SU-DHL-6 (cell line): ENCODE data around the gene APOBEC3G.
A peak's percentile ranks its signal among the peaks of the same experiment; 100 is the strongest.
"Not testable (repeated sequence)": the region's sequence is repeated elsewhere in the genome, so short reads cannot be mapped to it uniquely, and the experiment has no call there.

Experiments
- H2AFZ ChIP-seq: fragments of 200-600 bp; sonication (generic); 2 replicates; pipeline ENCODE4 v1.6.1; 2014; ENCODE audit warnings: low read depth, mild to moderate bottlenecking, moderate library complexity, mixed read lengths, antibody characterized with exemption, low read length; ENCODE audit not compliant: severe bottlenecking
- H3F3A ChIP-seq: fragments of 200-600 bp; shearing (Covaris generic); 2 replicates; pipeline ENCODE4 v1.6.0; 2016; ENCODE audit warnings: antibody characterized with exemption, mild to moderate bottlenecking; ENCODE audit not compliant: insufficient read depth
- H3K27ac ChIP-seq: fragments of 200-600 bp; sonication (generic); 2 replicates; pipeline ENCODE4 v1.5.1; 2016; ENCODE audit warnings: low read depth, mild to moderate bottlenecking, low read length, moderate library complexity, mixed read lengths
- H3K27me3 ChIP-seq: fragments of 200-600 bp; sonication (generic), shearing (Covaris generic); 2 replicates; pipeline ENCODE4 v1.6.0; 2014; ENCODE audit warnings: mild to moderate bottlenecking, low read length
- H3K36me3 ChIP-seq: fragments of 200-600 bp; sonication (generic); 2 replicates; pipeline ENCODE4 v1.6.1; 2014; ENCODE audit warnings: mild to moderate bottlenecking, low read length, mixed read lengths
- H3K4me2 ChIP-seq: fragments of 300-600, 200-600 bp; shearing (Covaris generic), sonication (generic); 2 replicates; pipeline ENCODE4 v1.6.0; 2014; ENCODE audit warnings: low read length, low read depth, mild to moderate bottlenecking; ENCODE audit not compliant: poor library complexity, severe bottlenecking
- H3K4me3 ChIP-seq: fragments of 200-600 bp; sonication (generic); 2 replicates; pipeline ENCODE4 v1.5.1; 2014; ENCODE audit warnings: antibody characterized with exemption, low read length, mild to moderate bottlenecking, mixed read lengths; ENCODE audit not compliant: insufficient read depth, poor library complexity, severe bottlenecking
- H3K79me2 ChIP-seq: fragments of 200-600 bp; sonication (generic); 2 replicates; pipeline ENCODE4 v1.6.1; 2014; ENCODE audit warnings: mild to moderate bottlenecking, low read length, moderate library complexity; ENCODE audit not compliant: insufficient read depth
- H3K9ac ChIP-seq: fragments of 200-600 bp; sonication (generic); 2 replicates; pipeline ENCODE4 v1.7.0; 2014; ENCODE audit warnings: mild to moderate bottlenecking, low read length
- H3K9me2 ChIP-seq: fragments of 200-600 bp; sonication (generic); replicated peaks from 2 replicates; pipeline ENCODE4 v1.6.1; 2014; ENCODE audit warnings: low read length; ENCODE audit not compliant: insufficient read depth
- H3K9me3 ChIP-seq: fragments of 200-600 bp; sonication (generic); 2 replicates; pipeline ENCODE4 v1.6.1; 2014; ENCODE audit warnings: low read length, mixed read lengths; ENCODE audit not compliant: insufficient read depth
- H4K20me1 ChIP-seq: fragments of 200-600 bp; sonication (generic); 2 replicates; pipeline ENCODE4 v1.6.1; 2014; ENCODE audit warnings: low read depth, mild to moderate bottlenecking, antibody characterized with exemption, low read length, moderate library complexity, mixed read lengths
- EZH2phosphoT487 ChIP-seq: fragments of 200-600 bp; sonication (generic), shearing (Covaris generic); conservative IDR thresholded peaks from 2 replicates; pipeline ENCODE4 v1.6.1; 2018; ENCODE audit warnings: mild to moderate bottlenecking, antibody characterized with exemption, low read length, moderate library complexity, mixed read lengths
- TF ChIP-seq, protein P1 (sequence below): fragments of 200-600 bp; sonication (generic); IDR thresholded peaks from one replicate; pipeline ENCODE4 v1.5.1; 2017; ENCODE audit warnings: antibody characterized with exemption, mild to moderate bottlenecking, low read length, moderate library complexity; ENCODE audit not compliant: insufficient read depth, poor library complexity, severe bottlenecking

APOBEC3G gene

GRCh38 chr22:39030705-39031104 lies 46.4 kb upstream of the APOBEC3G start:
- no peaks in the 10 kb centered on the region for H3K27me3 ChIP-seq
- no peak overlapping the region for H2AFZ ChIP-seq

GRCh38 chr22:39031434-39032295 lies 45.4 kb upstream of the APOBEC3G start:
- not testable (repeated sequence) for H3F3A ChIP-seq, H3K79me2 ChIP-seq, H3K9me3 ChIP-seq, H2AFZ ChIP-seq, H3K9ac ChIP-seq, H3K9me2 ChIP-seq, H3K4me3 ChIP-seq, H3K36me3 ChIP-seq, H3K4me2 ChIP-seq, H3K27ac ChIP-seq, H3K27me3 ChIP-seq, H4K20me1 ChIP-seq

More at GRCh38 chr22:39030705-39031104, 46.4 kb upstream of the APOBEC3G start:
- H3K9ac ChIP-seq = no peak overlapping the region
- H3K4me3 ChIP-seq = no peak overlapping the region
- no peak overlapping the region for H3K4me2 ChIP-seq
- no peaks in the 10 kb centered on the region for H3K9me3 ChIP-seq
- H3K9me2 ChIP-seq = no peaks in the 10 kb centered on the region
- TF ChIP-seq, protein P1, sequence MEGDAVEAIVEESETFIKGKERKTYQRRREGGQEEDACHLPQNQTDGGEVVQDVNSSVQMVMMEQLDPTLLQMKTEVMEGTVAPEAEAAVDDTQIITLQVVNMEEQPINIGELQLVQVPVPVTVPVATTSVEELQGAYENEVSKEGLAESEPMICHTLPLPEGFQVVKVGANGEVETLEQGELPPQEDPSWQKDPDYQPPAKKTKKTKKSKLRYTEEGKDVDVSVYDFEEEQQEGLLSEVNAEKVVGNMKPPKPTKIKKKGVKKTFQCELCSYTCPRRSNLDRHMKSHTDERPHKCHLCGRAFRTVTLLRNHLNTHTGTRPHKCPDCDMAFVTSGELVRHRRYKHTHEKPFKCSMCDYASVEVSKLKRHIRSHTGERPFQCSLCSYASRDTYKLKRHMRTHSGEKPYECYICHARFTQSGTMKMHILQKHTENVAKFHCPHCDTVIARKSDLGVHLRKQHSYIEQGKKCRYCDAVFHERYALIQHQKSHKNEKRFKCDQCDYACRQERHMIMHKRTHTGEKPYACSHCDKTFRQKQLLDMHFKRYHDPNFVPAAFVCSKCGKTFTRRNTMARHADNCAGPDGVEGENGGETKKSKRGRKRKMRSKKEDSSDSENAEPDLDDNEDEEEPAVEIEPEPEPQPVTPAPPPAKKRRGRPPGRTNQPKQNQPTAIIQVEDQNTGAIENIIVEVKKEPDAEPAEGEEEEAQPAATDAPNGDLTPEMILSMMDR = no peak
- TF ChIP-seq EZH2phosphoT487 = no peak
- no peaks in the 10 kb centered on the region for H4K20me1 ChIP-seq
- H3K27ac ChIP-seq = no peak overlapping the region
- no peaks in the 10 kb centered on the region for H3K79me2 ChIP-seq
- no peaks in the 10 kb centered on the region for H3F3A ChIP-seq
- no peaks in the 10 kb centered on the region for H3K36me3 ChIP-seq

DNA sequence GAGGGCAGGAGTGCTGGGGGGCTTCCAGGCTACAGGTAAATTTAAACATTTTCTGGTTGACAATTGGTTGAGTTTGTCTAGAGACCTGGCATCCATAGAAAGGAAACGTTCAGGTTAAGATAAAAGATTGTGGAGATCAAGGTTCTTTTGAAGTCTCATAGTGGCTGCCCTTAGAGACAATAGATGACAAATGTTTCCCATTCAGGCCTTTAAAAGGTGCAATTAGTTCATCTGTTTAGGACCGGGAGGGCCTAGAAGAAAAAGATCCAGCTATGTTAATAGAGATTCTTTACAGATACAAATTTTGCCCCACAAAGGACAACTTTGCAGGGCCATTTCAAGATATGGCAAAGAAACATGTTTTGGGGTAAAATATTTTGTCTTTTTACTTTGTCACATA lies 40.0 kb upstream of the APOBEC3G start:
- not testable (repeated sequence) for H3F3A ChIP-seq, H3K9ac ChIP-seq, H3K27me3 ChIP-seq, H3K9me2 ChIP-seq, H3K27ac ChIP-seq, H3K4me2 ChIP-seq, H4K20me1 ChIP-seq, H3K9me3 ChIP-seq, H3K4me3 ChIP-seq, H2AFZ ChIP-seq, H3K36me3 ChIP-seq
- peaks cover 11% of the 10 kb centered on the region for H3K79me2 ChIP-seq

- Histone ChIP-seq H3F3A (no peaks in the 10 kb centered on the region; the same call in 1 of the 2 replicates), H3K27ac (no peak overlapping the region), H3K36me3 (no peaks in the 10 kb centered on the region), H3K4me2 (peak overlapping the region; percentile 72), H3K27me3 (no peaks in the 10 kb centered on the region), H3K79me2 (peaks cover 12% of the 10 kb centered on the region), H2AFZ (no peak overlapping the region), H3K9me2 (no peaks in the 10 kb centered on the region), H3K9me3 (no peaks in the 10 kb centered on the region), H3K4me3 (no peak overlapping the region), H4K20me1 (no peaks in the 10 kb centered on the region), H3K9ac (peak overlapping the region; percentile 65)
- no peak for TF ChIP-seq EZH2phosphoT487
- TF ChIP-seq, protein P1 = no peak
Measured at GRCh38 chr22:39039306-39040126, 37.6 kb upstream of the APOBEC3G start.

DNA sequence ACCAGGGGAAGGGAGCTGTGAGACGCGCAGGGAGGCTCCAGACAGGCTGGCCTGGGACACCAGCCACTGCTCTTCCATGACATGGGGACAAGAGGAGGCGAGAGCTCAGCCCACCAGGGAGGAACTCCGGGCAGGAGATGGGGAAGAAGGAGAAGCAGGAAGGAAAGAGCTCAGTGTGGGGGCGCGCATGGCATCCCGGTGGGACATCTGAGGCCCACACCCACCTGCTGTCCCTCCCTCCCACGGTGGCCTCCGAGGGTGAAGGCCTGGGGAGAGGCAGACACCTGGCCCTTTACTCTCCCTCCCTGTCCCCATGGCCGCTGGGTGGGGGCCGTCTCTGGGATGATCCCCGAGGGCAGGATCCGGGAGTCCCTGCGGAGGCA lies 36.9 kb upstream of the APOBEC3G start:
- H3K4me3 ChIP-seq, H2AFZ ChIP-seq, H3K36me3 ChIP-seq, H3F3A ChIP-seq, H3K9me2 ChIP-seq, H3K9me3 ChIP-seq, H4K20me1 ChIP-seq, H3K27me3 ChIP-seq: not testable (repeated sequence)
- peak overlapping the region; percentile 72 for H3K4me2 ChIP-seq
- H3K27ac ChIP-seq = peak overlapping the region; percentile 66; the same call in 1 of the 2 replicates
- peak overlapping the region; percentile 65 for H3K9ac ChIP-seq
- peaks cover 12% of the 10 kb centered on the region for H3K79me2 ChIP-seq

GRCh38 chr22:39040538-39041296 lies 36.4 kb upstream of the APOBEC3G start, which contains the start of gene APOBEC3F:
Gene APOBEC3F, plus strand, starts transcription at chr22:39040864. Its CDS starts 97 bp downstream, at chr22:39040961.
- Histone ChIP-seq H3K9ac (peak within 1 kb of the TSS; percentile 65), H3K4me2 (peak within 1 kb of the TSS; percentile 72), H3K79me2 (peaks cover 12% of the 10 kb centered on the region), H3K4me3 (peak within 1 kb of the TSS; percentile 66), H3K27ac (peak within 1 kb of the TSS; percentile 66)
- not testable (repeated sequence) for H3K9me3 ChIP-seq, H2AFZ ChIP-seq, H3K36me3 ChIP-seq, H3K9me2 ChIP-seq, H3K27me3 ChIP-seq, H3F3A ChIP-seq, H4K20me1 ChIP-seq
